Caco-2 (cell line): ENCODE results near the gene APC. TPM values are rescaled to one million over a fixed set of nuclear protein-coding genes. Genes with fewer than 3 reads are reported as not detected.

ENCODE experiments used
- Bru-seq: library from RNA; stranded (reverse); fragments of 400-500 nt; gene quantifications from one replicate; lab custom pipeline; 2021; lab: Mats Ljungman, UMichigan
- BruChase-seq, 2 experiments: library from RNA; stranded (reverse); fragments of 400-500 nt; gene quantifications; one replicate each; lab custom pipeline; 2021; lab: Mats Ljungman, UMichigan
- BruUV-seq: library from RNA; stranded (reverse); fragments of 400-500 nt; replicated peaks from 2 replicates; lab custom pipeline; 2021; lab: Mats Ljungman, UMichigan
- CTCF ChIA-PET: fragments of 300-600 bp; sonication (Branson Sonifier 250); formaldehyde crosslinking; loops from one replicate; lab custom pipeline; 2022; ENCODE audit warnings: antibody characterized with exemption; lab: Charles Lee
- POLR2A ChIA-PET: fragments of 300-600 bp; sonication (Branson Sonifier 250); formaldehyde crosslinking; loops from one replicate; lab custom pipeline; 2022; ENCODE audit warnings: antibody characterized with exemption; lab: Charles Lee
- DNase-seq, 2 experiments: peaks; one replicate each; pipeline versions ENCODE4 v3.0.0 to v3.0.0-alpha.2; 2020 to 2022
- H3K27me3 ChIP-seq: replicated peaks from 2 replicates; pipeline ENCODE4 v1.6.0; 2011; ENCODE audit warnings: low read length; ENCODE audit not compliant: control insufficient read depth, insufficient read depth
- H3K36me3 ChIP-seq: 2 replicates; pipeline ENCODE4 v1.5.1; 2011; ENCODE audit warnings: low read length; ENCODE audit not compliant: control insufficient read depth, insufficient read depth
- H3K4me1 ChIP-seq: fragments of 250-450 bp; sonication (Bioruptor Pico); 2 replicates; pipeline ENCODE4 v1.5.1; 2020; ENCODE audit warnings: mild to moderate bottlenecking
- H3K4me3 ChIP-seq: 2 replicates; pipeline ENCODE4 v1.5.1; 2011; ENCODE audit warnings: low read depth, mild to moderate bottlenecking, control low read depth, low read length
- H3K9me3 ChIP-seq: fragments of 250-450 bp; sonication (Bioruptor Pico); 2 replicates; pipeline ENCODE4 v1.5.1; 2020; ENCODE audit warnings: mild to moderate bottlenecking, moderate library complexity
- H3K27ac Mint-ChIP-seq: one replicate; pipeline ENCODE4 v1.8.0; 2022; ENCODE audit warnings: mixed read lengths; ENCODE audit not compliant: unreplicated experiment
- H3K27me3 Mint-ChIP-seq: one replicate; pipeline ENCODE4 v1.8.0; 2022; ENCODE audit warnings: mixed read lengths; ENCODE audit not compliant: insufficient read depth, unreplicated experiment
- H3K36me3 Mint-ChIP-seq: one replicate; pipeline ENCODE4 v1.8.0; 2022; ENCODE audit warnings: mild to moderate bottlenecking, mixed read lengths; ENCODE audit not compliant: insufficient read depth, unreplicated experiment
- H3K4me1 Mint-ChIP-seq: one replicate; pipeline ENCODE4 v1.8.0; 2022; ENCODE audit warnings: low read depth, mixed read lengths; ENCODE audit not compliant: unreplicated experiment
- H3K4me3 Mint-ChIP-seq: one replicate; pipeline ENCODE4 v1.8.0; 2022; ENCODE audit warnings: mild to moderate bottlenecking, moderate library complexity, mixed read lengths; ENCODE audit not compliant: unreplicated experiment
- H3K9me3 Mint-ChIP-seq: one replicate; pipeline ENCODE4 v1.8.0; 2022; ENCODE audit warnings: mixed read lengths; ENCODE audit not compliant: unreplicated experiment
- intact Hi-C: fragments of 100-400 bp; cut with micrococcal nuclease; formaldehyde crosslinking; loops from one replicate; pipeline ENCODE4 v1.10.0; 2022; ENCODE audit not compliant: unreplicated experiment
- long read RNA-seq: library from polyadenylated mRNA; stranded (forward); transcript quantifications from one replicate; pipeline ENCODE4 v2.0.0, GENCODE V29; 2022
- total RNA-seq: library from RNA; stranded (reverse); gene quantifications from 2 replicates; pipeline ENCODE4 v1.2.3, GENCODE V29; 2022
- TF ChIP-seq, protein P1 (sequence below), 2 experiments: fragments of 200-600 bp in 1 of 2; IDR thresholded peaks; 1 replicate in 1 of 2; 2 replicates in 1 of 2; pipeline versions ENCODE4 v1.5.1 to v1.8.0; 2011 to 2022; ENCODE audit warnings: antibody characterized with exemption in 1 of 2, control low read depth in 1 of 2, inconsistent platforms in 1 of 2, low read depth in 1 of 2, low read length in 1 of 2, mild to moderate bottlenecking in 1 of 2, moderate library complexity in 1 of 2; ENCODE audit not compliant: insufficient read depth in 1 of 2, severe bottlenecking in 1 of 2, unreplicated experiment in 1 of 2

Gene APC
- total RNA-seq: 27.5 and 28.6 TPM in 2 replicates
- percentile 77 among the genes with signal in this experiment for Bru-seq, nascent RNA
- percentile 79 among the genes with signal in this experiment for BruChase-seq, experiment 1, labeled RNA remaining after a 2-hour chase
- BruChase-seq, experiment 2, labeled RNA remaining after a 6-hour chase: percentile 73 among the genes with signal in this experiment
- long read RNA-seq, partial matches to known transcripts: 0 of 1 reads
- long read RNA-seq, other reads (novel, unspliced or antisense): 1 of 1 reads

DNA sequence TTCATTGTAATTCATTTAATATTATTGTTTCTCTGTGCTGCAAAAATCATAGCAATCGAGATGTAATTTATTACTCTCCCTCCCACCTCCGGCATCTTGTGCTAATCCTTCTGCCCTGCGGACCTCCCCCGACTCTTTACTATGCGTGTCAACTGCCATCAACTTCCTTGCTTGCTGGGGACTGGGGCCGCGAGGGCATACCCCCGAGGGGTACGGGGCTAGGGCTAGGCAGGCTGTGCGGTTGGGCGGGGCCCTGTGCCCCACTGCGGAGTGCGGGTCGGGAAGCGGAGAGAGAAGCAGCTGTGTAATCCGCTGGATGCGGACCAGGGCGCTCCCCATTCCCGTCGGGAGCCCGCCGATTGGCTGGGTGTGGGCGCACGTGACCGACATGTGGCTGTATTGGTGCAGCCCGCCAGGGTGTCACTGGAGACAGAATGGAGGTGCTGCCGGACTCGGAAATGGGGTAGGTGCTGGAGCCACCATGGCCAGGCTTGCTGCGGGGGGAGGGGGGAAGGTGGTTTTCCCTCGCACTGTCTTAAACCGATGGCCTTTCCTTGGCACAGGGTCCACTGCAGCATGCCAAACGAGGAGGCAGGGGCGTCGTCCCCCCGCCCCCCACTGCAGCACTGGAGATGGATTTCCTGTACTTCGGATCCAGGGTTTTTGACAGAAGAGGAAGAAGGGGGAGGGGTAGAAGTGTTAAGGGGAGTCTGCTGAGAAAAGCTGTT lies at the start of gene APC:
APC (plus strand) TSS at position 423 of the 728 bp plus-strand sequence. CDS start 17,006 bp downstream, outside the sequence.
- Mint-ChIP-seq H3K27me3 (no peaks in the 10 kb centered on the region), H3K4me1 (no peaks in the 10 kb centered on the region), H3K27ac (no peak within 1 kb of the TSS), H3K9me3 (no peaks in the 10 kb centered on the region), H3K4me3 (peak within 1 kb of the TSS; percentile 76), H3K36me3 (peaks cover 4% of the 10 kb centered on the region)
- ChIA-PET POLR2A (no interaction called here), CTCF (no interaction called here)
- peak; percentile 71 to 79 for DNase-seq
- Histone ChIP-seq H3K4me1 (no peaks in the 10 kb centered on the region), H3K4me3 (peak within 1 kb of the TSS; percentile 57), H3K9me3 (no peaks in the 10 kb centered on the region), H3K27me3 (no peaks in the 10 kb centered on the region), H3K36me3 (no peaks in the 10 kb centered on the region)
- TF ChIP-seq, protein P1, sequence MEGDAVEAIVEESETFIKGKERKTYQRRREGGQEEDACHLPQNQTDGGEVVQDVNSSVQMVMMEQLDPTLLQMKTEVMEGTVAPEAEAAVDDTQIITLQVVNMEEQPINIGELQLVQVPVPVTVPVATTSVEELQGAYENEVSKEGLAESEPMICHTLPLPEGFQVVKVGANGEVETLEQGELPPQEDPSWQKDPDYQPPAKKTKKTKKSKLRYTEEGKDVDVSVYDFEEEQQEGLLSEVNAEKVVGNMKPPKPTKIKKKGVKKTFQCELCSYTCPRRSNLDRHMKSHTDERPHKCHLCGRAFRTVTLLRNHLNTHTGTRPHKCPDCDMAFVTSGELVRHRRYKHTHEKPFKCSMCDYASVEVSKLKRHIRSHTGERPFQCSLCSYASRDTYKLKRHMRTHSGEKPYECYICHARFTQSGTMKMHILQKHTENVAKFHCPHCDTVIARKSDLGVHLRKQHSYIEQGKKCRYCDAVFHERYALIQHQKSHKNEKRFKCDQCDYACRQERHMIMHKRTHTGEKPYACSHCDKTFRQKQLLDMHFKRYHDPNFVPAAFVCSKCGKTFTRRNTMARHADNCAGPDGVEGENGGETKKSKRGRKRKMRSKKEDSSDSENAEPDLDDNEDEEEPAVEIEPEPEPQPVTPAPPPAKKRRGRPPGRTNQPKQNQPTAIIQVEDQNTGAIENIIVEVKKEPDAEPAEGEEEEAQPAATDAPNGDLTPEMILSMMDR (IDR thresholded peaks at IDR 0.05; ENCODE audit: insufficient read depth in 1 of 2, low read depth in 1 of 2, low read length in 1 of 2, severe bottlenecking in 1 of 2, unreplicated experiment in 1 of 2): no peak
- BruUV-seq: no TSS peak
- intact Hi-C loops: loop anchor here (5.0 kb wide), 1 partner anchor 45 kb away; no protein-coding TSS in a partner anchor

DNA sequence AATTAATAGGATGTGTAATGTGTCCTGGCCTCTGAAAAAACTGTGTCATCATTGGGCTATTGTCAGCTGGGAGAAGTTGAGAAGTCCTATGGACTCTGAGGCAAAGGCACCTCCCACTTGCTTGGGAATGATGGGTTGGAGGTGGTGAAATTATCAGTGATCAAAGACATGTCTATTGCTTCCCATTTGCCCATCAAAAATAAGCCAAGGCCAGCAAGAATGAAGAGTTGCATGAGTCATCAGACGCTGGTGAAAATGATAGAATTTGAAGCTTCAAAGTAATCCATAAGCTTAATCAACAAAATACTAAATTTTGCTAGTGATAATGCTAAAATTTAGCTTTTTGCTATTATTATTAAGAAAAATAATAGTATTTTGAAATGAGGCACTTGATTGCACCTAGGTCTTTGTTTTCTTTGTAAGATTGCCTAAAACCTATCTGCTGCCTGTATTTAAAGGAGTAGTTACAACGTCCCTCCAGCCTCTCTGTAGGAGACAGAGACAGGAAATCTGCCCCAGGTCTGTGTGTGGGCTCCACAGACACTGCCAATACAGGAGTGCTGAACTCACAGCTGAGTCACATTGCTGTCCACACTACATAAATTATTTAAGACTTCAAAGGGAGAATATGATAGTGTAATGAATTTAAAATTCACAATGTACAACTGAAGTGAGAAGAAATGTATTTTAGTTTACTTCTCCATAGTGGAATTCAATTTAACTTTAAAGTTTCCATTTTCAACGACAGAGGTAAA lies 48.4 kb upstream of the APC start:
- Mint-ChIP-seq H3K36me3 (no peaks in the 10 kb centered on the region), H3K27me3 (peaks cover 7% of the 10 kb centered on the region), H3K4me1 (peaks cover 5% of the 10 kb centered on the region), H3K9me3 (no peaks in the 10 kb centered on the region), H3K4me3 (no peak overlapping the region), H3K27ac (no peak overlapping the region)
- H3K9me3 ChIP-seq: no peaks in the 10 kb centered on the region
- H3K27me3 ChIP-seq: no peaks in the 10 kb centered on the region
- BruUV-seq: no TSS peak
- no peak overlapping the region for H3K4me3 ChIP-seq
- intact Hi-C loops: no loop called here
- ChIA-PET CTCF (interaction anchor here (1.1 to 1.2 kb wide), 2 partner anchors 68 to 159 kb away, joined by 3 to 6 read pairs; no protein-coding TSS in a partner anchor), POLR2A (no interaction called here)
- TF ChIP-seq, protein P1 (IDR thresholded peaks at IDR 0.05; ENCODE audit: insufficient read depth in 1 of 2, low read depth in 1 of 2, low read length in 1 of 2, severe bottlenecking in 1 of 2, unreplicated experiment in 1 of 2): no peak
- H3K36me3 ChIP-seq: no peaks in the 10 kb centered on the region
- no peak for DNase-seq
- H3K4me1 ChIP-seq: no peaks in the 10 kb centered on the region
